K562 (cell line): ENCODE data around the gene AK4. TPM values are rescaled to one million over a fixed set of nuclear protein-coding genes. Genes with fewer than 3 reads are reported as not detected.

Experiments
- ATAC-seq: fragments of 200-7000 bp; cut with Tn5 transposase; 3 replicates; pipeline ENCODE4 v1.9.1; 2020; ENCODE audit warnings: moderate library complexity
- BruUV-seq: library from RNA; stranded (reverse); fragments of 400-500 nt; replicated peaks from 2 replicates; lab custom pipeline; 2021; lab: Mats Ljungman, UMichigan
- CTCF ChIA-PET: fragments of 300-600 bp; formaldehyde crosslinking; extraction: SDS; loops from one replicate; lab custom pipeline; 2021; ENCODE audit warnings: low intra/inter-chr PET ratio; lab: Yijun Ruan, JAX
- POLR2A ChIA-PET: fragments of 300-600, 350-650 bp; sonication (Branson Sonifier 250); formaldehyde crosslinking; extraction: SDS; loops from one replicate; lab custom pipeline; 2021; ENCODE audit warnings: antibody characterized with exemption, inconsistent platforms; lab: Yijun Ruan, JAX
- DNase-seq, 4 experiments: peaks; one replicate each; pipeline versions ENCODE4 v3.0.0 to v3.0.0-alpha.2; 2011 to 2018; ENCODE audit warnings: low spot score in 3 of 4, mixed read lengths in 3 of 4; ENCODE audit errors: extremely low read depth in 1 of 4
- FAIRE-seq: peaks from 2 replicates; lab custom pipeline; 2011; peaks lifted over from hg19 to GRCh38; lab: Jason Lieb, UNC
- H2AFZ ChIP-seq: 2 replicates; pipeline ENCODE4 v1.6.0; 2011; ENCODE audit warnings: low read depth, low read length, control low read depth, inconsistent platforms
- H3K27ac ChIP-seq: fragments of 200-600 bp; 3 replicates; pipeline ENCODE4 v1.8.0; 2011; ENCODE audit warnings: low read depth, mild to moderate bottlenecking, control low read depth, inconsistent platforms, low read length, moderate library complexity, mixed read lengths; ENCODE audit errors: extremely low read depth
- H3K27me3 ChIP-seq, 2 experiments: fragments of 300-600 bp in 1 of 2; 2 replicates in 1 of 2; 3 replicates in 1 of 2; pipeline versions ENCODE4 v1.6.0 to v1.8.0; 2011; ENCODE audit warnings: inconsistent platforms in 2 of 2, low read length in 2 of 2, mild to moderate bottlenecking in 1 of 2, mixed read lengths in 1 of 2, moderate library complexity in 1 of 2; ENCODE audit not compliant: control insufficient read depth in 2 of 2, insufficient read depth in 2 of 2
- H3K36me3 ChIP-seq: fragments of 300-600 bp; 3 replicates; pipeline ENCODE4 v1.8.0; 2011; ENCODE audit warnings: mild to moderate bottlenecking, low read length, inconsistent platforms; ENCODE audit not compliant: control insufficient read depth, insufficient read depth
- H3K4me1 ChIP-seq, 2 experiments: fragments of 200-600 bp in 1 of 2; replicated peaks in 1 of 2; 2 replicates in 1 of 2; 3 replicates in 1 of 2; pipeline versions ENCODE4 v1.5.1 to v1.8.0; 2011; ENCODE audit warnings: inconsistent platforms in 2 of 2, low read length in 2 of 2, mild to moderate bottlenecking in 1 of 2, mixed read lengths in 1 of 2, moderate library complexity in 1 of 2; ENCODE audit not compliant: control insufficient read depth in 2 of 2, insufficient read depth in 2 of 2
- H3K4me2 ChIP-seq: 2 replicates; pipeline ENCODE4 v1.6.1; 2011; ENCODE audit warnings: low read length, control low read depth, inconsistent platforms, mixed read lengths; ENCODE audit not compliant: insufficient read depth
- H3K4me3 ChIP-seq: fragments of 200-600 bp; sonication (generic), shearing (Covaris generic); 2 replicates; pipeline ENCODE4 v1.5.1; 2016; ENCODE audit warnings: control low read depth, inconsistent platforms
- H3K79me2 ChIP-seq: fragments of 200-600 bp; 3 replicates; pipeline ENCODE4 v1.8.0; 2011; ENCODE audit warnings: low read length, inconsistent platforms; ENCODE audit not compliant: control insufficient read depth, insufficient read depth
- H3K9ac ChIP-seq, 2 experiments: 2 replicates each; pipeline versions ENCODE4 v1.6.0 to v1.6.1; 2011; ENCODE audit warnings: low read depth in 2 of 2, low read length in 2 of 2, control low read depth in 1 of 2, inconsistent platforms in 1 of 2, mild to moderate bottlenecking in 1 of 2, mixed read lengths in 1 of 2; ENCODE audit not compliant: insufficient read depth in 1 of 2
- H3K9me1 ChIP-seq: one replicate; pipeline ENCODE4 v1.6.0; 2011; ENCODE audit warnings: inconsistent platforms, mild to moderate bottlenecking, low read length, moderate library complexity; ENCODE audit not compliant: control insufficient read depth, insufficient read depth
- H3K9me3 ChIP-seq: replicated peaks from 2 replicates; pipeline ENCODE4 v1.5.1; 2011; ENCODE audit warnings: low read depth, low read length, inconsistent platforms; ENCODE audit not compliant: control insufficient read depth, insufficient read depth
- H4K20me1 ChIP-seq: replicated peaks from 2 replicates; pipeline ENCODE4 v1.6.1; 2011; ENCODE audit warnings: low read length, inconsistent platforms, mixed read lengths; ENCODE audit not compliant: control insufficient read depth, insufficient read depth
- ARID1B ChIP-seq: fragments of 450-650 bp; IDR thresholded peaks from 2 replicates; pipeline ENCODE4 v1.6.1; 2016; ENCODE audit warnings: antibody characterized with exemption, mild to moderate bottlenecking, inconsistent platforms
- MXI1 ChIP-seq: IDR thresholded peaks from 2 replicates; pipeline ENCODE4 v1.6.1; 2011; ENCODE audit warnings: low read depth, mild to moderate bottlenecking, improper control_type of control experiment, low read length
- NFIC ChIP-seq: fragments of 450-650 bp; IDR thresholded peaks from 2 replicates; pipeline ENCODE4 v1.6.1; 2017; ENCODE audit warnings: mild to moderate bottlenecking, inconsistent platforms
- NFIX ChIP-seq: fragments of 250-450 bp; sonication (Bioruptor Pico); IDR thresholded peaks from 2 replicates; pipeline ENCODE4 v1.4.0; 2020; ENCODE audit warnings: low read depth, mild to moderate bottlenecking, moderate library complexity
- RAD21 ChIP-seq, 2 experiments: fragments of 250-450 bp in 1 of 2; fragments of 450-650 bp in 1 of 2; sonication (Bioruptor Pico) in 1 of 2; formaldehyde crosslinking in 1 of 2; IDR thresholded peaks in 1 of 2; conservative IDR thresholded peaks in 1 of 2; 2 replicates each; pipeline versions ENCODE4 v1.4.0 to v1.8.0; 2020 to 2022; ENCODE audit warnings: mild to moderate bottlenecking in 2 of 2, moderate library complexity in 1 of 2
- THRAP3 ChIP-seq: fragments of 450-650 bp; IDR thresholded peaks from 2 replicates; pipeline ENCODE4 v1.6.1; 2016; ENCODE audit warnings: mild to moderate bottlenecking, inconsistent platforms, borderline replicate concordance
- ZBTB33 ChIP-seq: sonication (generic); formaldehyde crosslinking; IDR thresholded peaks from 2 replicates; pipeline ENCODE4 v1.8.1; 2023; ENCODE audit warnings: mild to moderate bottlenecking, missing genetic modification reagents
- ZNF12 ChIP-seq: sonication (generic); formaldehyde crosslinking; IDR thresholded peaks from 2 replicates; pipeline ENCODE4 v1.4.0; 2020; ENCODE audit warnings: mild to moderate bottlenecking, missing genetic modification reagents
- ZNF347 ChIP-seq: fragments of 450-650 bp; formaldehyde crosslinking; IDR thresholded peaks from 2 replicates; pipeline ENCODE4 v1.4.0; 2020; ENCODE audit warnings: low read depth, mild to moderate bottlenecking, moderate library complexity
- ZNF766 ChIP-seq: fragments of 200-800 bp; sonication (Bioruptor generic); conservative IDR thresholded peaks from 2 replicates; pipeline ENCODE4 v1.6.1; 2016; ENCODE audit warnings: missing genetic modification characterization, missing compliant biosample characterization
- WGBS: fragments of 100-300 bp; shearing (Covaris generic); methylation state at CpG from one replicate; pipeline ENCODE4 v1.1.6; 2016; ENCODE audit warnings: low coverage, mixed read lengths; ENCODE audit not compliant: insufficient coverage; ENCODE audit errors: missing lambda C conversion rate; 5-methylcytosine and 5-hydroxymethylcytosine counted together
- in situ Hi-C: fragments of 300-500 bp; cut with MboI; formaldehyde crosslinking; loops from 4 replicates; pipeline ENCODE4 v1.15.0; 2018; ENCODE audit warnings: inconsistent platforms, mixed read lengths
- intact Hi-C: fragments of 100-400 bp; cut with micrococcal nuclease; formaldehyde crosslinking; loops from 2 replicates; pipeline ENCODE4 v1.14.2; 2022
- polyA plus RNA-seq, 8 experiments: library from polyadenylated mRNA; depleted of rRNA in 4 of 8; stranded (reverse) in 5 of 8; unstranded in 3 of 8; fragments of >200 nt; fragmentation: Nextera tagmentation in 2 of 8; fragmentation: Illumina TruSeq in 1 of 8; extraction: Ambion mirVana in 2 of 8; extraction: Trizol in 1 of 8; gene quantifications; 2 replicates each; pipeline versions ENCODE4 v1.2.1 to v1.2.3, GENCODE V29; 2011 to 2014; ENCODE audit warnings: inconsistent platforms in 1 of 8, missing spikeins in 1 of 8
- total RNA-seq, 7 experiments: library from RNA; depleted of rRNA in 6 of 7; stranded (reverse); fragments of >200 nt in 6 of 7; fragmentation: Illumina TruSeq in 2 of 7; extraction: Trizol in 2 of 7; gene quantifications; 2 replicates each; pipeline versions ENCODE4 v1.2.1 to v1.2.3, GENCODE V29; 2011 to 2021; ENCODE audit warnings: low replicate concordance in 1 of 7

AK4 gene
- total and polyA plus RNA-seq, 9 of the 15 experiments (the other 6 are each of a cell fraction or from before 2014, with no cell fraction given) = 10.4 to 96.6 (median 21.5) TPM

GRCh38 chr1:65114322-65114721 lies 33.7 kb upstream of the AK4 start:
- 39% methylated on average over 4 of the region's 4 CpGs for WGBS
- in situ Hi-C loops (no loop called here), intact Hi-C loops (no loop called here)
- Histone ChIP-seq H3K79me2 (no peaks in the 10 kb centered on the region), H3K4me2 (no peak overlapping the region), H3K27me3 (no peaks in the 10 kb centered on the region), H3K36me3 (no peaks in the 10 kb centered on the region), H3K9me1 (no peaks in the 10 kb centered on the region), H3K4me1 (peaks cover 0 to 6% of the 10 kb centered on the region in 2 experiments; a peak in 2 of 5 replicates), H2AFZ (no peak overlapping the region), H3K27ac (no peak overlapping the region), H3K4me3 (no peak overlapping the region), H3K9me3 (no peaks in the 10 kb centered on the region), H4K20me1 (no peaks in the 10 kb centered on the region), H3K9ac (no peak overlapping the region)
- ChIA-PET CTCF (no interaction called here), POLR2A (no interaction called here)
- ATAC-seq (no peak), DNase-seq (no peak), FAIRE-seq (no peak)
- TF ChIP-seq ZBTB33 (CRISPR knock-in tag) (no peak), NFIC (peak; percentile 89), THRAP3 (no peak), ZNF12 (CRISPR knock-in tag) (no peak), MXI1 (no peak), ZNF766 (CRISPR knock-in tag) (no peak), ARID1B (no peak), ZNF347 (no peak), RAD21 (CRISPR knock-in tag; conservative IDR thresholded peaks at IDR 0.05 in 1 of 2, IDR thresholded peaks at IDR 0.05 in 1 of 2) (no peak), NFIX (CRISPR knock-in tag) (0 out of 2 replicates have a peak, but pooled peaks have one; percentile 32)
- no TSS peak for BruUV-seq
